ENCODE data around the gene STK38L.

GRCh38 chr12:27208414-27208750 is 35.7 kb upstream of the STK38L start:
- TF ChIP-seq GATA3 (IDR thresholded peaks at IDR 0.05; ENCODE audit: low read depth, low read length) (no peak), GATA2 (IDR thresholded peaks at IDR 0.05; ENCODE audit: low read depth, low read length) (no peak)

Measured in SH-SY5Y (cell line).